Inferior parietal cortex (tissue), 1 donor: Measurements from ENCODE around the gene INS.

ENCODE experiments used
- DNase-seq: peaks from one replicate; pipeline ENCODE4 v3.0.0-alpha.2; 2016; ENCODE audit errors: extremely low spot score

INS gene

GRCh38 chr11:2144544-2145248, 16.3 kb downstream of the INS start:
- DNase-seq, result no peak

- no peak for DNase-seq
These were observed 17.0 kb downstream of the INS start for GRCh38 chr11:2143799-2144543.

GRCh38 chr11:2143477-2143798, 17.6 kb downstream of the INS start:
- DNase-seq, result no peak

- no peak for DNase-seq
These were observed 18.2 kb downstream of the INS start for GRCh38 chr11:2142762-2143202.

GRCh38 chr11:2142300-2142759, 18.7 kb downstream of the INS start:
- DNase-seq, result no peak

- no peak for DNase-seq
These were observed 20.3 kb downstream of the INS start for GRCh38 chr11:2140411-2141400.

GRCh38 chr11:2139621-2140337, 21.2 kb downstream of the INS start:
- DNase-seq, result no peak

- no peak for DNase-seq
These were observed 21.9 kb downstream of the INS start, which contains the start of gene IGF2 for GRCh38 chr11:2139123-2139521. Gene IGF2 (minus strand): TSS chr11:2139389. CDS start chr11:2135523, 3,866 bp downstream.

- DNase-seq, result no peak
These were observed 22.4 kb downstream of the INS start for GRCh38 chr11:2138431-2139122.

GRCh38 chr11:2138068-2138430, 23.0 kb downstream of the INS start:
- DNase-seq, result no peak

- DNase-seq, result no peak
These were observed 23.6 kb downstream of the INS start for GRCh38 chr11:2137202-2138067.

GRCh38 chr11:2136952-2137201, 24.1 kb downstream of the INS start:
- DNase-seq, result no peak

GRCh38 chr11:2136209-2136951, 24.6 kb downstream of the INS start:
- DNase-seq, result no peak

GRCh38 chr11:2135648-2136201, 25.3 kb downstream of the INS start:
- no peak for DNase-seq

GRCh38 chr11:2135018-2135569, 25.9 kb downstream of the INS start:
- DNase-seq, result no peak

- no peak for DNase-seq
These were observed 26.7 kb downstream of the INS start for GRCh38 chr11:2134022-2135010.

- no peak for DNase-seq
These were observed 27.6 kb downstream of the INS start for GRCh38 chr11:2133241-2134021.
